K562 (cell line): ENCODE data around the gene MON1A. TPM values are rescaled to one million over a fixed set of nuclear protein-coding genes. Genes with fewer than 3 reads are reported as not detected.
A peak's percentile ranks its signal among the peaks of the same experiment; 100 is the strongest.

ENCODE experiments used
- ATAC-seq: fragments of 200-7000 bp; cut with Tn5 transposase; 3 replicates; pipeline ENCODE4 v1.9.1; 2020; ENCODE audit warnings: moderate library complexity
- BruUV-seq: library from RNA; stranded (reverse); fragments of 400-500 nt; replicated peaks from 2 replicates; lab custom pipeline; 2021; lab: Mats Ljungman, UMichigan
- CTCF ChIA-PET: fragments of 300-600 bp; formaldehyde crosslinking; extraction: SDS; loops from one replicate; lab custom pipeline; 2021; ENCODE audit warnings: low intra/inter-chr PET ratio; lab: Yijun Ruan, JAX
- POLR2A ChIA-PET: fragments of 300-600, 350-650 bp; sonication (Branson Sonifier 250); formaldehyde crosslinking; extraction: SDS; loops from one replicate; lab custom pipeline; 2021; ENCODE audit warnings: antibody characterized with exemption, inconsistent platforms; lab: Yijun Ruan, JAX
- DNase-seq, 4 experiments: peaks; one replicate each; pipeline versions ENCODE4 v3.0.0 to v3.0.0-alpha.2; 2011 to 2018; ENCODE audit warnings: low spot score in 3 of 4, mixed read lengths in 3 of 4; ENCODE audit errors: extremely low read depth in 1 of 4
- FAIRE-seq: peaks from 2 replicates; lab custom pipeline; 2011; peaks lifted over from hg19 to GRCh38; lab: Jason Lieb, UNC
- H2AFZ ChIP-seq: 2 replicates; pipeline ENCODE4 v1.6.0; 2011; ENCODE audit warnings: low read depth, low read length, control low read depth, inconsistent platforms
- H3K27ac ChIP-seq: fragments of 200-600 bp; 3 replicates; pipeline ENCODE4 v1.8.0; 2011; ENCODE audit warnings: low read depth, mild to moderate bottlenecking, control low read depth, inconsistent platforms, low read length, moderate library complexity, mixed read lengths; ENCODE audit errors: extremely low read depth
- H3K27me3 ChIP-seq, 2 experiments: fragments of 300-600 bp in 1 of 2; 2 replicates in 1 of 2; 3 replicates in 1 of 2; pipeline versions ENCODE4 v1.6.0 to v1.8.0; 2011; ENCODE audit warnings: inconsistent platforms in 2 of 2, low read length in 2 of 2, mild to moderate bottlenecking in 1 of 2, mixed read lengths in 1 of 2, moderate library complexity in 1 of 2; ENCODE audit not compliant: control insufficient read depth in 2 of 2, insufficient read depth in 2 of 2
- H3K36me3 ChIP-seq: fragments of 300-600 bp; 3 replicates; pipeline ENCODE4 v1.8.0; 2011; ENCODE audit warnings: mild to moderate bottlenecking, low read length, inconsistent platforms; ENCODE audit not compliant: control insufficient read depth, insufficient read depth
- H3K4me1 ChIP-seq, 2 experiments: fragments of 200-600 bp in 1 of 2; replicated peaks in 1 of 2; 2 replicates in 1 of 2; 3 replicates in 1 of 2; pipeline versions ENCODE4 v1.5.1 to v1.8.0; 2011; ENCODE audit warnings: inconsistent platforms in 2 of 2, low read length in 2 of 2, mild to moderate bottlenecking in 1 of 2, mixed read lengths in 1 of 2, moderate library complexity in 1 of 2; ENCODE audit not compliant: control insufficient read depth in 2 of 2, insufficient read depth in 2 of 2
- H3K4me2 ChIP-seq: 2 replicates; pipeline ENCODE4 v1.6.1; 2011; ENCODE audit warnings: low read length, control low read depth, inconsistent platforms, mixed read lengths; ENCODE audit not compliant: insufficient read depth
- H3K4me3 ChIP-seq: fragments of 200-600 bp; sonication (generic), shearing (Covaris generic); 2 replicates; pipeline ENCODE4 v1.5.1; 2016; ENCODE audit warnings: control low read depth, inconsistent platforms
- H3K79me2 ChIP-seq: fragments of 200-600 bp; 3 replicates; pipeline ENCODE4 v1.8.0; 2011; ENCODE audit warnings: low read length, inconsistent platforms; ENCODE audit not compliant: control insufficient read depth, insufficient read depth
- H3K9ac ChIP-seq, 2 experiments: 2 replicates each; pipeline versions ENCODE4 v1.6.0 to v1.6.1; 2011; ENCODE audit warnings: low read depth in 2 of 2, low read length in 2 of 2, control low read depth in 1 of 2, inconsistent platforms in 1 of 2, mild to moderate bottlenecking in 1 of 2, mixed read lengths in 1 of 2; ENCODE audit not compliant: insufficient read depth in 1 of 2
- H3K9me1 ChIP-seq: one replicate; pipeline ENCODE4 v1.6.0; 2011; ENCODE audit warnings: inconsistent platforms, mild to moderate bottlenecking, low read length, moderate library complexity; ENCODE audit not compliant: control insufficient read depth, insufficient read depth
- H3K9me3 ChIP-seq: replicated peaks from 2 replicates; pipeline ENCODE4 v1.5.1; 2011; ENCODE audit warnings: low read depth, low read length, inconsistent platforms; ENCODE audit not compliant: control insufficient read depth, insufficient read depth
- H4K20me1 ChIP-seq: replicated peaks from 2 replicates; pipeline ENCODE4 v1.6.1; 2011; ENCODE audit warnings: low read length, inconsistent platforms, mixed read lengths; ENCODE audit not compliant: control insufficient read depth, insufficient read depth
- CGGBP1 ChIP-seq: fragments of 250-450 bp; sonication (Bioruptor Pico); IDR thresholded peaks from 2 replicates; pipeline ENCODE4 v1.9.0; 2021; ENCODE audit warnings: mild to moderate bottlenecking
- GABPA ChIP-seq: fragments of 200-800 bp; sonication (Bioruptor generic); conservative IDR thresholded peaks from 2 replicates; pipeline ENCODE4 v1.6.1; 2016; ENCODE audit warnings: low read depth, missing genetic modification characterization, missing compliant biosample characterization
- RFX1 ChIP-seq: fragments of 450-650 bp; IDR thresholded peaks from 2 replicates; pipeline ENCODE4 v1.6.1; 2016; ENCODE audit warnings: mild to moderate bottlenecking, moderate library complexity
- WGBS: fragments of 100-300 bp; shearing (Covaris generic); methylation state at CpG from one replicate; pipeline ENCODE4 v1.1.6; 2016; ENCODE audit warnings: low coverage, mixed read lengths; ENCODE audit not compliant: insufficient coverage; ENCODE audit errors: missing lambda C conversion rate; 5-methylcytosine and 5-hydroxymethylcytosine counted together
- in situ Hi-C: fragments of 300-500 bp; cut with MboI; formaldehyde crosslinking; loops from 4 replicates; pipeline ENCODE4 v1.15.0; 2018; ENCODE audit warnings: inconsistent platforms, mixed read lengths
- intact Hi-C: fragments of 100-400 bp; cut with micrococcal nuclease; formaldehyde crosslinking; loops from 2 replicates; pipeline ENCODE4 v1.14.2; 2022
- polyA plus RNA-seq, 8 experiments: library from polyadenylated mRNA; depleted of rRNA in 4 of 8; stranded (reverse) in 5 of 8; unstranded in 3 of 8; fragments of >200 nt; fragmentation: Nextera tagmentation in 2 of 8; fragmentation: Illumina TruSeq in 1 of 8; extraction: Ambion mirVana in 2 of 8; extraction: Trizol in 1 of 8; gene quantifications; 2 replicates each; pipeline versions ENCODE4 v1.2.1 to v1.2.3, GENCODE V29; 2011 to 2014; ENCODE audit warnings: inconsistent platforms in 1 of 8, missing spikeins in 1 of 8
- total RNA-seq, 7 experiments: library from RNA; depleted of rRNA in 6 of 7; stranded (reverse); fragments of >200 nt in 6 of 7; fragmentation: Illumina TruSeq in 2 of 7; extraction: Trizol in 2 of 7; gene quantifications; 2 replicates each; pipeline versions ENCODE4 v1.2.1 to v1.2.3, GENCODE V29; 2011 to 2021; ENCODE audit warnings: low replicate concordance in 1 of 7
- TF ChIP-seq, protein P1 (sequence below), 2 experiments: fragments of 450-650 bp; IDR thresholded peaks; 2 replicates each; pipeline ENCODE4 v1.6.1; 2018; ENCODE audit warnings: mild to moderate bottlenecking in 2 of 2, low read depth in 1 of 2; ENCODE audit not compliant: partially characterized antibody in 2 of 2
- TF ChIP-seq, protein P2 (sequence below): sonication (generic); formaldehyde crosslinking; IDR thresholded peaks from 2 replicates; pipeline ENCODE4 v1.8.0; 2022; ENCODE audit warnings: mild to moderate bottlenecking, low read depth, missing genetic modification reagents

MON1A gene
- total and polyA plus RNA-seq, 9 of the 15 experiments (the other 6 are each of a cell fraction or from before 2014, with no cell fraction given): 1.1 to 13.8 (median 6.8) TPM

DNA sequence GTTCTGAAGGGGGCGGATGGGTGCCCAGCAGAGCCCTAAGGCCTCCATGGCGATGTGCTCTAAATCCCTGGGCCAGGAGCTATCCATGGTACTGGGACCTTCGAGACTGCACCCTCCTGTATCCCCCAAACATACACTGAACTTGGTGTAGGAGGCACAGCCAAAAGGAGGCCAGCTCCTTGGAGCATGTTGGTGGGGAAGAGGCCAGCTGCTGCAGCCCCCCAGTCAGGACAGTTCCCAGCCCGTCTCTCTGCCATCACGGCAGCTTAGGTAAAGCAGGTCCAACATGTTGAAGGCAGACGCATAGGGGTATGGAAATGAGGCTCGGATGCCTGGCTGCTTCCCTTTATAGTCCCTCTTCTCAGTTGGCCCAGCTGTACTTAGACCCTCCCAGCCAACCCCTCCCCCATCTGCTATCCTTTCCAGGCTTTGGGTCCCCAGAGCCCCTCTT lies 61.7 kb downstream of the MON1A start (continued):
- TF ChIP-seq, protein P1, sequence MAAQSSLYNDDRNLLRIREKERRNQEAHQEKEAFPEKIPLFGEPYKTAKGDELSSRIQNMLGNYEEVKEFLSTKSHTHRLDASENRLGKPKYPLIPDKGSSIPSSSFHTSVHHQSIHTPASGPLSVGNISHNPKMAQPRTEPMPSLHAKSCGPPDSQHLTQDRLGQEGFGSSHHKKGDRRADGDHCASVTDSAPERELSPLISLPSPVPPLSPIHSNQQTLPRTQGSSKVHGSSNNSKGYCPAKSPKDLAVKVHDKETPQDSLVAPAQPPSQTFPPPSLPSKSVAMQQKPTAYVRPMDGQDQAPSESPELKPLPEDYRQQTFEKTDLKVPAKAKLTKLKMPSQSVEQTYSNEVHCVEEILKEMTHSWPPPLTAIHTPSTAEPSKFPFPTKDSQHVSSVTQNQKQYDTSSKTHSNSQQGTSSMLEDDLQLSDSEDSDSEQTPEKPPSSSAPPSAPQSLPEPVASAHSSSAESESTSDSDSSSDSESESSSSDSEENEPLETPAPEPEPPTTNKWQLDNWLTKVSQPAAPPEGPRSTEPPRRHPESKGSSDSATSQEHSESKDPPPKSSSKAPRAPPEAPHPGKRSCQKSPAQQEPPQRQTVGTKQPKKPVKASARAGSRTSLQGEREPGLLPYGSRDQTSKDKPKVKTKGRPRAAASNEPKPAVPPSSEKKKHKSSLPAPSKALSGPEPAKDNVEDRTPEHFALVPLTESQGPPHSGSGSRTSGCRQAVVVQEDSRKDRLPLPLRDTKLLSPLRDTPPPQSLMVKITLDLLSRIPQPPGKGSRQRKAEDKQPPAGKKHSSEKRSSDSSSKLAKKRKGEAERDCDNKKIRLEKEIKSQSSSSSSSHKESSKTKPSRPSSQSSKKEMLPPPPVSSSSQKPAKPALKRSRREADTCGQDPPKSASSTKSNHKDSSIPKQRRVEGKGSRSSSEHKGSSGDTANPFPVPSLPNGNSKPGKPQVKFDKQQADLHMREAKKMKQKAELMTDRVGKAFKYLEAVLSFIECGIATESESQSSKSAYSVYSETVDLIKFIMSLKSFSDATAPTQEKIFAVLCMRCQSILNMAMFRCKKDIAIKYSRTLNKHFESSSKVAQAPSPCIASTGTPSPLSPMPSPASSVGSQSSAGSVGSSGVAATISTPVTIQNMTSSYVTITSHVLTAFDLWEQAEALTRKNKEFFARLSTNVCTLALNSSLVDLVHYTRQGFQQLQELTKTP (IDR thresholded peaks at IDR 0.05; ENCODE audit: low read depth in 1 of 2, partially characterized antibody in 2 of 2): peak in 1 of 2 experiments; percentile 73
- no peak for TF ChIP-seq GABPA

GRCh38 chr3:49867400-49867799 lies 62.2 kb downstream of the MON1A start:
- H2AFZ ChIP-seq: no peak overlapping the region
- ChIA-PET CTCF (no interaction called here), POLR2A (interaction anchor here (0.6 kb wide), 1 partner anchor 40 kb away, joined by 3 read pairs; no protein-coding TSS in a partner anchor)
- peaks cover 6% of the 10 kb centered on the region; the same call in 1 of the 2 replicates for H4K20me1 ChIP-seq
- H3K4me1 ChIP-seq: peaks cover 0 to 16% of the 10 kb centered on the region in 2 experiments; a peak in 2 of 5 replicates
- no peak overlapping the region for H3K4me3 ChIP-seq
- DNase-seq (no peak), ATAC-seq (no peak), FAIRE-seq (no peak)
- no peak overlapping the region for H3K27ac ChIP-seq
- no peaks in the 10 kb centered on the region for H3K36me3 ChIP-seq
- in situ Hi-C loops (no loop called here), intact Hi-C loops (no loop called here)
- no peaks in the 10 kb centered on the region for H3K9me3 ChIP-seq
- no TSS peak for BruUV-seq
- peaks cover 6 to 35% of the 10 kb centered on the region in 2 experiments; a peak in 3 of 5 replicates for H3K27me3 ChIP-seq
- H3K79me2 ChIP-seq: no peaks in the 10 kb centered on the region
- no peak overlapping the region for H3K9ac ChIP-seq
- H3K4me2 ChIP-seq: no peak overlapping the region
- H3K9me1 ChIP-seq: no peaks in the 10 kb centered on the region
- peak; percentile 45 for TF ChIP-seq RFX1
- TF ChIP-seq, protein P2, sequence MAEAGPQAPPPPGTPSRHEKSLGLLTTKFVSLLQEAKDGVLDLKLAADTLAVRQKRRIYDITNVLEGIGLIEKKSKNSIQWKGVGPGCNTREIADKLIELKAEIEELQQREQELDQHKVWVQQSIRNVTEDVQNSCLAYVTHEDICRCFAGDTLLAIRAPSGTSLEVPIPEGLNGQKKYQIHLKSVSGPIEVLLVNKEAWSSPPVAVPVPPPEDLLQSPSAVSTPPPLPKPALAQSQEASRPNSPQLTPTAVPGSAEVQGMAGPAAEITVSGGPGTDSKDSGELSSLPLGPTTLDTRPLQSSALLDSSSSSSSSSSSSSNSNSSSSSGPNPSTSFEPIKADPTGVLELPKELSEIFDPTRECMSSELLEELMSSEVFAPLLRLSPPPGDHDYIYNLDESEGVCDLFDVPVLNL (CRISPR knock-in tag): no peak
- TF ChIP-seq CGGBP1: no peak
- WGBS: 0% methylated on average over 1 of the region's 1 CpG
